NOMO-1 treated with DMSO at 0.1 percent for 48 hours (cell line): Measurements from ENCODE around the gene SERTAD2.

Source experiments
- DNase-seq: peaks from one replicate; lab custom pipeline; 2025; ENCODE audit not compliant: unreplicated experiment; lab: John Stamatoyannopoulos, UW

The SERTAD2 gene

DNA sequence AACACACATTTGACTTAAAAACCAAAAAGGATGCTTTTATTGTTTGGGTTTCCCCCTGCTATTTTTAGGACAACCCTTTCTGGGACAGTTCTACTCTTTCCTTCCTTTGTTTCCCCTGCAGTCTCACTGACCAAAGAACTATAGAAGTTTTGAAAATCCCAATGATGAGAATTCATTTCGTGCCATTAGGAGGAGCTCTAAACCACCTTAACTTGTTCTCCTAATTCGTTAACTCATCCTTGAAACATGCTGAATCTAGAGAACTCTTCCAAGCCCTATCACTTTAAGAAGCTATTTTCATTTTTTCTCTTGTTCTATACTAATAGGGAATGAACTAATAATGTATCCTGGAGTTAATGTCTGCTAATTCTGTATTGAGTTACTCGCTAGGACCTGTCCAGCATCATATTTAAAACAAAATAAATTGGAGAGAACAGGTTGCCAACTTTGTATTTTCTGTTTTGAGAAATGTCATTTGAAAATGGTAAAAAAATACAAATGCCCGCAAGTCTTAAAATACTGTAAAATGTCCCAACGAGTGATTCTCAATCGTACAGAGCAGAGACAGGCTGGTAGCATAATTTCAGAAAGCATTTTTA, 66.7 kb downstream of the SERTAD2 start:
- peak; percentile 81 for DNase-seq

DNA sequence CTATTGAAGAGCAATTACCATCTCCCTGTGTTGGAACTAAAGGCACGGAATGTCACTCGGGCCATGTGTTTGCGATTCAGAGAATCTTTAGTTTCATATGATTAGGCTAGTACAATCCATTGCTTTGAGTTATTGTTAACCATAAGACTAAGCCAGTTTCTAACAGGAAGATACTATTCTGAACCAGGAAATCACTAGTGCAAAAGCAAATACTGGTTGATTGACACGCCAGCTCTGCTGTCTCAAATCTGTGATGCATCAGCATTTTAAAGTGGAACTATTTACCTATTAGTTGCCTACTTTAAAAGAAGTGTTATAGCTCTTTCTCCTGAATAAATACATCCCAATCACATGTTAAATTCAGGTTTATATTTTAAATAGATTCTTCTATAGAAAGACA, 67.7 kb downstream of the SERTAD2 start:
- no peak for DNase-seq

DNA sequence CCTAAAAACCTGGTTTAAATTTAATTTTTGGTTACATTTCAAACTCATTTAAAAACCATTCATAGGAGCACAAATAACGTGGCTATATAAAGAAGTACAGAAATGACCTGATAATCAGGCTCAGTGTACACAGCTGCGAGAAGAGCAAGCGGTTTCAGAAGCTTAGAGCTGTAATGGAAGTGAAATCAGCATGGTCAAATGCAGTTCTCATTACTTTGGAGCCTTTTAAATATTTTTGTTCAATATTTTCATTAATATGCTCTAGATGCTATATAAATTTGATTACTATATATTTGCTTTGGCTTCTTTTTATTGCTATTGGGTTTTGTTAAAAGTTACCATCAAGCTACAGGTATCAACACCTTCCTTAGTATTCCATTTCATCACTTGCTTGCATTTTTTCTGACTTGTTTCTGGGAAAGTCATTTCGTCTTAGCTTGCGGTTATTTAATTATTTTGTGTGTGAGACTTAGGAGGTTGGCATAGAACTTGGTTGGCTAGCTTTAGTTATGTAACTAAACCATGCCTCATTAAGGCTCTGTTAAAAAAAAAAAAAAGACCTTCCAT, 70.9 kb downstream of the SERTAD2 start:
- DNase-seq = no peak

DNA sequence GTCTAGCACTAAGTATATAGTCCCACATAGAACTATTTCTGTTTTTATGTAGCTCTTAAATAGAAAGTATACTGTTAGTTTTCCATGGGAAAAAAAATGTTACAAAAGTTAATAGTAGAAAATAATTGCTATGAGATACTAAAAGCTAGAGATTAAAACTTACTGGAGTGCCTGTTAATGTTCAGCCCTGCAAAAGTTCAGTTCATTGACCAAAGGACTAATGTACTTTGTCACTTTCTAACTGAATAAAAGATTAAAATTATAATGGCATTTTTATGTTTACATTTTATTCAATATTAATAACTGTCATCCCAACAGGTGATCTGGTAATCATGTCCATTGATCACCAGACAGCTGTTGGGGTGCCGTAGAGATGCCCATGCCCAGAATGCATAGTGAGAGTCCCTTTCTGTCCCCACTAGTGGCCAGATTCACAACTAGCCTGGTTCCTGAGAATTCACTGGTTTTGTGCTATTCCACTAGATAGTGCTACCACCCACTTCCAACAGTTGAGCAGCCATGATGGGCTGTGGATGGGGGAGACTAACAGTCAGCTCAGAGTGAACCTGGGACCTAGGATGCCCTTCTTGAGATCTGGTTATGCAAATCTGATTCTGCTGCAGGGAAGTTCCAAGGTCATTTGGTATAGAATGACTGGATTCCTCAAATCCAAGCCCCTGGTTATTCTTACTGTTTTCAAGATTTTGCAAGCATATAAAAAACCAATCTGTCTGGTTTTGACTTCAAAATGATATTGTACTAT, 71.8 kb downstream of the SERTAD2 start:
- DNase-seq = no peak
